Fibroblast of lung (primary cell): Measurements from ENCODE around the gene GIMAP6. TPM values are rescaled to one million over a fixed set of nuclear protein-coding genes. Genes with fewer than 3 reads are reported as not detected.
"Not testable (repeated sequence)": the region's sequence is repeated elsewhere in the genome, so short reads cannot be mapped to it uniquely, and the experiment has no call there.

Experiments
- DNase-seq, 2 donors: peaks; one replicate each; pipeline versions ENCODE4 v3.0.0 to v3.0.0-alpha.2; 2010; ENCODE audit warnings: low read depth in 2 of 2
- H2AFZ ChIP-seq: 2 replicates; pipeline ENCODE4 v1.5.1; 2012; ENCODE audit warnings: low read length, control low read depth, inconsistent platforms
- H3K27ac ChIP-seq: 2 replicates; pipeline ENCODE4 v1.5.1; 2011; ENCODE audit warnings: low read length, control low read depth; ENCODE audit not compliant: insufficient read depth
- H3K27me3 ChIP-seq: 2 replicates; pipeline ENCODE4 v1.5.1; 2011; ENCODE audit warnings: mild to moderate bottlenecking, low read length; ENCODE audit not compliant: control insufficient read depth, insufficient read depth
- H3K36me3 ChIP-seq: 2 replicates; pipeline ENCODE4 v1.5.1; 2011; ENCODE audit warnings: low read length; ENCODE audit not compliant: control insufficient read depth, insufficient read depth
- H3K4me1 ChIP-seq: 2 replicates; pipeline ENCODE4 v1.5.1; 2011; ENCODE audit warnings: low read length; ENCODE audit not compliant: control insufficient read depth, insufficient read depth; ENCODE audit errors: extremely low read depth
- H3K4me2 ChIP-seq: 2 replicates; pipeline ENCODE4 v1.5.1; 2011; ENCODE audit warnings: low read length, control low read depth; ENCODE audit not compliant: insufficient read depth; ENCODE audit errors: extremely low read depth
- H3K4me3 ChIP-seq, 4 experiments: fragments of 200-600 bp in 1 of 4; sonication (generic) in 1 of 4; replicated peaks in 1 of 4; 2 replicates each; pipeline ENCODE4 v1.5.1; 2011 to 2016; ENCODE audit warnings: low read length in 4 of 4, low read depth in 3 of 4, mild to moderate bottlenecking in 3 of 4, control low read depth in 2 of 4, inconsistent platforms in 1 of 4, mixed read lengths in 1 of 4; ENCODE audit not compliant: insufficient read depth in 1 of 4; ENCODE audit errors: control extremely low read depth in 1 of 4
- H3K79me2 ChIP-seq: 2 replicates; pipeline ENCODE4 v1.5.1; 2012; ENCODE audit warnings: mild to moderate bottlenecking, low read length, inconsistent platforms; ENCODE audit not compliant: control insufficient read depth, insufficient read depth
- H3K9ac ChIP-seq: 2 replicates; pipeline ENCODE4 v1.5.1; 2011; ENCODE audit warnings: mild to moderate bottlenecking, low read length, control low read depth; ENCODE audit not compliant: insufficient read depth
- H3K9me3 ChIP-seq: 2 replicates; pipeline ENCODE4 v1.5.1; 2012; ENCODE audit warnings: low read depth, low read length; ENCODE audit not compliant: control insufficient read depth, insufficient read depth
- H4K20me1 ChIP-seq: 2 replicates; pipeline ENCODE4 v1.5.1; 2011; ENCODE audit warnings: low read length; ENCODE audit not compliant: control insufficient read depth, insufficient read depth; ENCODE audit errors: extremely low read depth
- CTCF ChIP-seq, 2 donors: IDR thresholded peaks in 1 of 2; conservative IDR thresholded peaks in 1 of 2; 1 replicate in 1 of 2; 2 replicates in 1 of 2; pipeline ENCODE4 v1.5.1; 2011 to 2012; ENCODE audit warnings: low read length in 2 of 2, control low read depth in 1 of 2, inconsistent platforms in 1 of 2, low read depth in 1 of 2, mild to moderate bottlenecking in 1 of 2
- EZH2 ChIP-seq: IDR thresholded peaks from 2 replicates; pipeline ENCODE4 v1.5.1; 2012; ENCODE audit warnings: low read length, control low read depth, mild to moderate bottlenecking; ENCODE audit errors: missing control alignments
- polyA plus RNA-seq, 2 donors: library from polyadenylated mRNA; depleted of rRNA in 1 of 2; stranded (reverse) in 1 of 2; unstranded in 1 of 2; fragments of >200 nt; gene quantifications; 2 replicates each; pipeline ENCODE4 v1.2.1, GENCODE V29; 2011 to 2012; ENCODE audit warnings: missing spikeins in 1 of 2
- total RNA-seq: library from RNA; depleted of rRNA; stranded (reverse); fragments of >200 nt; gene quantifications from 2 replicates; pipeline ENCODE4 v1.2.1, GENCODE V29; 2014

The GIMAP6 gene
- total and polyA plus RNA-seq, 2 donors (not counting 1 experiment from before 2014, with no cell fraction given) = under 0.01 TPM; not detected in 1

GRCh38 chr7:150675714-150676113 lies 43.5 kb upstream of the GIMAP6 start:
- H3K4me1 ChIP-seq = no peaks in the 10 kb centered on the region
- H3K27ac ChIP-seq = no peak overlapping the region
- no peak for DNase-seq
- H3K36me3 ChIP-seq = no peaks in the 10 kb centered on the region
- no peaks in the 10 kb centered on the region for H3K9me3 ChIP-seq
- H3K27me3 ChIP-seq = no peaks in the 10 kb centered on the region
- H2AFZ ChIP-seq = no peak overlapping the region
- no peaks in the 10 kb centered on the region for H3K79me2 ChIP-seq
- no peak overlapping the region for H3K4me3 ChIP-seq
- H4K20me1 ChIP-seq = no peaks in the 10 kb centered on the region
- no peak overlapping the region for H3K4me2 ChIP-seq
- TF ChIP-seq CTCF (conservative IDR thresholded peaks at IDR 0.05 in 1 of 2, IDR thresholded peaks at IDR 0.05 in 1 of 2; ENCODE audit: low read depth in 1 of 2, low read length in 2 of 2) = no peak
- no peak for TF ChIP-seq EZH2
- H3K9ac ChIP-seq = no peak overlapping the region

GRCh38 chr7:150671798-150672585 lies 39.8 kb upstream of the GIMAP6 start:
- H3K4me1 ChIP-seq, H3K27ac ChIP-seq, H2AFZ ChIP-seq, H3K79me2 ChIP-seq, DNase-seq, H3K9ac ChIP-seq, H3K4me3 ChIP-seq, H3K27me3 ChIP-seq, H3K36me3 ChIP-seq, H4K20me1 ChIP-seq, H3K4me2 ChIP-seq, H3K9me3 ChIP-seq: not testable (repeated sequence)

GRCh38 chr7:150668977-150669376 lies 36.8 kb upstream of the GIMAP6 start:
- TF ChIP-seq CTCF (conservative IDR thresholded peaks at IDR 0.05 in 1 of 2, IDR thresholded peaks at IDR 0.05 in 1 of 2; ENCODE audit: low read depth in 1 of 2, low read length in 2 of 2) (no peak), EZH2 (no peak)
- Histone ChIP-seq H3K4me3 (no peak overlapping the region), H4K20me1 (no peaks in the 10 kb centered on the region), H3K4me1 (no peaks in the 10 kb centered on the region), H2AFZ (no peak overlapping the region), H3K9ac (no peak overlapping the region), H3K9me3 (no peaks in the 10 kb centered on the region), H3K36me3 (no peaks in the 10 kb centered on the region), H3K27me3 (no peaks in the 10 kb centered on the region), H3K4me2 (no peak overlapping the region), H3K27ac (no peak overlapping the region), H3K79me2 (no peaks in the 10 kb centered on the region)
- DNase-seq = no peak
